Thyroid gland (tissue), 4 donors: Measurements from ENCODE around the gene TMEM26. TPM values are rescaled to one million over a fixed set of nuclear protein-coding genes. Genes with fewer than 3 reads are reported as not detected.

Source experiments
- DNase-seq, 2 donors: peaks; one replicate each; pipeline ENCODE4 v3.0.0-alpha.2; 2019
- H3K27ac ChIP-seq, 3 donors: fragments of 200-600 bp; sonication (generic); 1 replicate in 2 of 3; 2 replicates in 1 of 3; pipeline ENCODE4 v1.5.1; 2016 to 2019; ENCODE audit warnings: mild to moderate bottlenecking in 1 of 3, moderate library complexity in 1 of 3
- H3K27me3 ChIP-seq: fragments of 200-600 bp; sonication (generic); one replicate; pipeline ENCODE4 v1.5.1; 2019
- H3K36me3 ChIP-seq, 2 donors: fragments of 200-600 bp; sonication (generic); one replicate each; pipeline ENCODE4 v1.5.1; 2016 to 2019
- H3K4me1 ChIP-seq, 2 donors: fragments of 200-600 bp; sonication (generic); one replicate each; pipeline ENCODE4 v1.5.1; 2017 to 2019
- H3K4me3 ChIP-seq, 3 donors: fragments of 200-600 bp; sonication (generic); replicated peaks in 1 of 3; 1 replicate in 2 of 3; 2 replicates in 1 of 3; pipeline ENCODE4 v1.5.1; 2016; ENCODE audit warnings: mild to moderate bottlenecking in 1 of 3
- H3K9me3 ChIP-seq: fragments of 200-600 bp; sonication (generic); one replicate; pipeline ENCODE4 v1.5.1; 2017
- POLR2A ChIP-seq, 2 donors: fragments of 450-650 bp; IDR thresholded peaks; one replicate each; pipeline ENCODE4 v1.6.1; 2017; ENCODE audit warnings: antibody characterized with exemption in 2 of 2, mild to moderate bottlenecking in 2 of 2, moderate library complexity in 1 of 2
- WGBS, 2 donors: methylation state at CpG; one replicate each; pipeline ENCODE4 v1.1.5; 2017; 5-methylcytosine and 5-hydroxymethylcytosine counted together
- intact Hi-C: fragments of 100-400 bp; cut with DNase I; formaldehyde crosslinking; loops from one replicate; pipeline ENCODE4 v1.15.1; 2023
- total RNA-seq, 4 donors: library from RNA; depleted of rRNA; stranded (reverse); fragments of >200 nt; gene quantifications; one replicate each; pipeline ENCODE4 v1.2.3, GENCODE V29; 2016
- TF ChIP-seq, protein P1 (sequence below), 6 experiments: fragments of 200-600 bp in 3 of 6; fragments of 450-650 bp in 3 of 6; sonication (generic) in 3 of 6; IDR thresholded peaks; one replicate each; pipeline ENCODE4 v1.5.1; 2016 to 2019; ENCODE audit warnings: antibody characterized with exemption in 6 of 6, mild to moderate bottlenecking in 2 of 6, inconsistent platforms in 1 of 6, moderate library complexity in 1 of 6

Gene TMEM26
- total RNA-seq, 4 donors from 2014 or later: 0.29 to 0.89 (median 0.54) TPM

DNA sequence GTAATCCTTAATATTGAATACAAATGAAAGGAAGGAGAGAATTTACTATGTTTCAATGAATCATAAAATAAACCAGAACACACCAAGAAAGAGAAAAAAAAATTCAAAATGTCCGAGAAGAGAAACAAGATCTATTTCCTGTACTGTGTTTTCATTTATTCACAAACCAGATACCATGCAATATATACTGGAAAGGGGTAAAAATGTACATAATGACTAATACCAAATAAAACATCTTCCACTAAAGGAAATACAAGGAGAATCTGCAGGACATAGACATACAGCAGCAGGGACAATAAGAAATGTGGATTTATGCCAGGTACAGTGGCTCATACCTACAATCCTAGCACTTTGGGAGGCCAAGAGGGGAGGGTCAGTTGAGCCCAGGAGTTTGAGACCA, 24.3 kb upstream of the TMEM26 start:
- intact Hi-C loops: no loop called here
- WGBS, 2 donors: 60 to 97% methylated on average over 1 of the region's 1 CpG
- Histone ChIP-seq H3K27me3 (no peaks in the 10 kb centered on the region), H3K9me3 (no peaks in the 10 kb centered on the region), H3K4me1 (no peaks in the 10 kb centered on the region), H3K27ac (no peak overlapping the region), H3K36me3 (no peaks in the 10 kb centered on the region), H3K4me3 (no peak overlapping the region)
- no peak for DNase-seq
- no peak for TF ChIP-seq POLR2A (IDR thresholded peaks at IDR 0.05)
- TF ChIP-seq, protein P1, sequence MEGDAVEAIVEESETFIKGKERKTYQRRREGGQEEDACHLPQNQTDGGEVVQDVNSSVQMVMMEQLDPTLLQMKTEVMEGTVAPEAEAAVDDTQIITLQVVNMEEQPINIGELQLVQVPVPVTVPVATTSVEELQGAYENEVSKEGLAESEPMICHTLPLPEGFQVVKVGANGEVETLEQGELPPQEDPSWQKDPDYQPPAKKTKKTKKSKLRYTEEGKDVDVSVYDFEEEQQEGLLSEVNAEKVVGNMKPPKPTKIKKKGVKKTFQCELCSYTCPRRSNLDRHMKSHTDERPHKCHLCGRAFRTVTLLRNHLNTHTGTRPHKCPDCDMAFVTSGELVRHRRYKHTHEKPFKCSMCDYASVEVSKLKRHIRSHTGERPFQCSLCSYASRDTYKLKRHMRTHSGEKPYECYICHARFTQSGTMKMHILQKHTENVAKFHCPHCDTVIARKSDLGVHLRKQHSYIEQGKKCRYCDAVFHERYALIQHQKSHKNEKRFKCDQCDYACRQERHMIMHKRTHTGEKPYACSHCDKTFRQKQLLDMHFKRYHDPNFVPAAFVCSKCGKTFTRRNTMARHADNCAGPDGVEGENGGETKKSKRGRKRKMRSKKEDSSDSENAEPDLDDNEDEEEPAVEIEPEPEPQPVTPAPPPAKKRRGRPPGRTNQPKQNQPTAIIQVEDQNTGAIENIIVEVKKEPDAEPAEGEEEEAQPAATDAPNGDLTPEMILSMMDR (IDR thresholded peaks at IDR 0.05): no peak

DNA sequence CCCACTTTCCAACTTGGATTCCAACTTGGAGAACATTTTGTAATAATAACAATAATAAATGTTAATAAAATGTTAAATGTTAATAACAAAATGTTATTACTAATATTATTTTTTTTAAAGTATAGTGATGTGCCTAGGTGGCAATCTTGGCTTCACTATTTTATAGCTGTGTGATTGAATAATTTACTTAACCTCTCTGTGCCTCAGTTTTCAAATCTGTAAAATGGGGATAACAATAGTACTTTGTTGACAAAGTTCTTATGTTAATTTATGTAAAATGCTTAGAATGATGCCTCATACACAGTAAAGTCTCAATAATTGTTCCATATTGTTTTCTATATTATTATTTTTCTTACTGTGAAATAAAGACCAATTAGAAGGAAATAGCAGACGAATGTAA, 23.3 kb upstream of the TMEM26 start:
- TF ChIP-seq, protein P1 (IDR thresholded peaks at IDR 0.05): no peak
- H3K27ac ChIP-seq: no peak overlapping the region
- H3K36me3 ChIP-seq: no peaks in the 10 kb centered on the region
- WGBS, 2 donors: 77 to 79% methylated on average over 1 of the region's 1 CpG
- H3K4me1 ChIP-seq: no peaks in the 10 kb centered on the region
- no peak for DNase-seq
- H3K4me3 ChIP-seq: no peak overlapping the region
- intact Hi-C loops: no loop called here
- no peaks in the 10 kb centered on the region for H3K9me3 ChIP-seq
- no peaks in the 10 kb centered on the region for H3K27me3 ChIP-seq

DNA sequence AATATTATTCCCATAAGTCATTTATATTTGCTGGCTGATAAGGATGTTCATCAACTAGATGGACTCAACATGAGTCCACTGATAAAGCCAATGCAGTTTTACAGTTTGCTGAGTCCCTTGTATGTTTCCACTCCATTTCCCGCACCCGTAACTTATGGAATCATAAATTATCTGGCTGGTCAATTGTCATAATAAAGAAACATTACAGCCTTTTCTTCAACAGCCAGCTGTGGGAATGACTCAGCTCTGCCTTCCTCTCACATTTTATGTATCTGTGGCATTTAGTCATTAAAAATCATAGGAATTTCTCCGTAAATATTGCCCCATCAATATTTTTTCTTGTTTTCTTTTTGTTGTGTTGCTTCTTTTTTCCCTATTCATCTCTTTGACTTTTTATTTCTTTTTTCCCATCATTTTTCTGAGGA, 22.3 kb upstream of the TMEM26 start:
- H3K27ac ChIP-seq: no peak overlapping the region
- TF ChIP-seq, protein P1 (IDR thresholded peaks at IDR 0.05): no peak
- no peak for TF ChIP-seq POLR2A (IDR thresholded peaks at IDR 0.05)
- 90 to 93% methylated on average over 3 of the region's 3 CpGs for WGBS, 2 donors
- no peaks in the 10 kb centered on the region for H3K4me1 ChIP-seq
- no peaks in the 10 kb centered on the region for H3K9me3 ChIP-seq
- no peak for DNase-seq
- H3K36me3 ChIP-seq: no peaks in the 10 kb centered on the region
- no peaks in the 10 kb centered on the region for H3K27me3 ChIP-seq
- no peak overlapping the region for H3K4me3 ChIP-seq
- intact Hi-C loops: no loop called here

DNA sequence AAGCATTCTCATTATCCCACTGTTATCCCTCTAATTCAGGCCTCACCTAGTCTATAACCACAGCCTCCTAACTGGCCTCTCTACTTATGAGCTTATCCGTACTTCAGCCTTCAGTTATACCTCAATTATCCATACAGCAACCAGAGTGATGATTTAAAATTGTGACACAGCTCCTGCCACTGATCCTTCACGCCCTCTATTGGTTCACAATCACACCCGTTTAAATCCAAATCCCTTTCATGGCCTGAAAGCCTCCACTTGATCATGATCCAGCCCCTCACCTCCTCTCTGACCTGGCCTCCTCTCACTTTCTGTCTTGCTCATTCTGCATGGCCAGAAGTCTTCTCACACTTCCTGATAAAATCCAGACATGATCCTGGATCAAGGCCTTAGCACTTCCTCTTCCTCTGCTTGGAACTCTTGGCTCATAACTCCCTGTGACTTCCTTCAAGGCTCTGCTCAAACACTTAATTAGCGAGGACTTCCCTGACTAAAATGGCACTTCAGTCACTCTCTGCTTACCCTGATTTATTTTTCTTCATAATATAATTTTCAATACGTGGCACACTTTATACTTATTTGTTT, 19.0 kb upstream of the TMEM26 start:
- 76 to 81% methylated on average over 5 of the region's 5 CpGs for WGBS, 2 donors

DNA sequence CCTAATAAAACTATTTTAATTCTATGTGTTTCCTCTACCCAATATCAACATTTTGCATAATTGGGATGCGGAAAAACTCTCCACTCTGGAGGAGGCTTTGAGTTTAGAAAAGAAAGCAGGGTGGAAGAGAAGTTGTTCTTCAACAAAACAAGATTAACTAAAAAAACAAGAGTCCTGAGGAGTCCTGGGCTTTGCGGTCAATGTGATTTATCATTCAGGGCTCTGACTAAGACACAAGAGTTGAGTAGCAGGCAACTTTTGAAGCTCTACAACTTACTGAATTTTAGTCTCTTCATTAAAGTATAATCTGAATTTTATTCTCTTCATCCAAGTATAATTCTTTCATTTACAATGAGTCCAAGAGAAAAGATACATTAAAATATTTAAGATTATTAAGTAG, 18.3 kb upstream of the TMEM26 start:
- WGBS, 2 donors: 82 to 86% methylated on average over 2 of the region's 2 CpGs
- H3K27ac ChIP-seq: no peak overlapping the region
- TF ChIP-seq POLR2A (IDR thresholded peaks at IDR 0.05): no peak
- TF ChIP-seq, protein P1 (IDR thresholded peaks at IDR 0.05): no peak
- intact Hi-C loops: no loop called here
- no peak overlapping the region for H3K4me3 ChIP-seq
- H3K27me3 ChIP-seq: no peaks in the 10 kb centered on the region
- H3K4me1 ChIP-seq: no peaks in the 10 kb centered on the region
- H3K36me3 ChIP-seq: no peaks in the 10 kb centered on the region
- no peaks in the 10 kb centered on the region for H3K9me3 ChIP-seq
- no peak for DNase-seq

More for the DNA sequence above, 19.0 kb upstream of the TMEM26 start:
- no peak for TF ChIP-seq POLR2A (IDR thresholded peaks at IDR 0.05)
- TF ChIP-seq, protein P1 (IDR thresholded peaks at IDR 0.05): no peak
- no peak overlapping the region for H3K27ac ChIP-seq
- no peaks in the 10 kb centered on the region for H3K27me3 ChIP-seq
- H3K4me1 ChIP-seq: no peaks in the 10 kb centered on the region
- H3K9me3 ChIP-seq: no peaks in the 10 kb centered on the region
- intact Hi-C loops: no loop called here
- DNase-seq: no peak
- no peak overlapping the region for H3K4me3 ChIP-seq
- H3K36me3 ChIP-seq: no peaks in the 10 kb centered on the region
